ENCODE results near the gene SRPK3.

SRPK3 gene

DNA sequence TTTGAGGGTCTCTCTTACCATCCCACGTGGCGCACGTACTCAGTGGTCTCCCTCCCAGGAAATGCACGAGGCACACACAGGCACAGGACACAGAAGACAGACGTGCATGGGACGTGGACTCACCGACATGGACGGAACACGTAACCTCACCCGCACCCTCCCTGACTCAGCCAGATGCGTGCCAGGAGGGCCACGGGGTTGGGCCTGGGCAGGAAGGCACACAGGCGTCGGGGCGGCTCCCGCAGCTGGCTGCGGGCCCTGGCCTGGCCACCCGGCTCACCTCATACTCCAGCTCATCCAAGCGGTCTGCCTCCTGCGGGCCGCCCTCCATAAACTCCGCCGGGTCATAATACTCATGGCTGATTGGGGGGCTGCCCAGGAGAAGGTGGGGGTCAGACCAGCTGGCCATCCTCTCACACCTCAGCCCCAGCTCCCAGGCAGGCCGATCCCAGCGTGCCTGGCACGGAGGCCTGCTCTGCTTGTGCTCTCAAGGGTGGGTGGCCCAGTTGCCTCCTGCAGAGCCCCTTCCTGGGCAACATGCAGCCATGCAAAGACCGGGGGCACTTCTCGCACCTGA lies 26.2 kb downstream of the SRPK3 start:
- Histone ChIP-seq H3K27ac (ENCODE audit: poor library complexity, severe bottlenecking) (no peak overlapping the region), H3K27me3 (ENCODE audit: insufficient read depth, poor library complexity, severe bottlenecking) (no peaks in the 10 kb centered on the region), H3K36me3 (ENCODE audit: low read depth) (no peaks in the 10 kb centered on the region), H3K4me1 (ENCODE audit: insufficient read depth, poor library complexity, severe bottlenecking) (no peaks in the 10 kb centered on the region), H3K4me3 (ENCODE audit: severe bottlenecking) (no peak overlapping the region), H3K9me3 (ENCODE audit: severe bottlenecking) (no peaks in the 10 kb centered on the region)
- no peak for DNase-seq (ENCODE audit: low spot score)
- TF ChIP-seq CTCF (IDR thresholded peaks at IDR 0.05; ENCODE audit: poor library complexity, severe bottlenecking): no peak
- ATAC-seq (ENCODE audit: low read depth): 0 out of 3 replicates have a peak, but pooled peaks have one; percentile 27

DNA sequence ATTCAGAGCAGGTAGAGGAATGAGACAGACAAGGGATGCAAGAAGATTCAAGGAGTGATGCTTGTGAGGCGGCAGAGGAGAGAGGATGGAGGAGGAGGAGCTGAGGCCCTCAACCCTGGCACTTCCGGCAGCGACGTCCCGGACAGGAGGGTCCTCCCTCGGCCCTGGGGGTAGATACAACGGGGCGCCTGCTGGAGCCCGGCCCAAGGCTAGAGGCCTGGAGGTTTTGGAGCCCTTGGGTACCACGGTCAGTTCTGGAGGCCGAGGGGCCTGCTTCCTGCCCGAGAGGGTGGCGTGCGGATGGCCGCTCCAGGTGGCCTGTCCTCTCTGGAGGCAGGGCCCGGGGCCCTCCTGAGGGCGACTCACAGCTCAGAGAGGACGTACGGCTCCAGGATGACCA lies 27.1 kb downstream of the SRPK3 start:
- no peaks in the 10 kb centered on the region for H3K9me3 ChIP-seq (ENCODE audit: severe bottlenecking)
- H3K4me3 ChIP-seq (ENCODE audit: severe bottlenecking): no peak overlapping the region
- no peak for DNase-seq (ENCODE audit: low spot score)
- no peaks in the 10 kb centered on the region for H3K36me3 ChIP-seq (ENCODE audit: low read depth)
- no peaks in the 10 kb centered on the region for H3K4me1 ChIP-seq (ENCODE audit: insufficient read depth, poor library complexity, severe bottlenecking)
- ATAC-seq (ENCODE audit: low read depth): no peak
- H3K27me3 ChIP-seq (ENCODE audit: insufficient read depth, poor library complexity, severe bottlenecking): no peaks in the 10 kb centered on the region
- TF ChIP-seq CTCF (IDR thresholded peaks at IDR 0.05; ENCODE audit: poor library complexity, severe bottlenecking): no peak
- H3K27ac ChIP-seq (ENCODE audit: poor library complexity, severe bottlenecking): no peak overlapping the region

DNA sequence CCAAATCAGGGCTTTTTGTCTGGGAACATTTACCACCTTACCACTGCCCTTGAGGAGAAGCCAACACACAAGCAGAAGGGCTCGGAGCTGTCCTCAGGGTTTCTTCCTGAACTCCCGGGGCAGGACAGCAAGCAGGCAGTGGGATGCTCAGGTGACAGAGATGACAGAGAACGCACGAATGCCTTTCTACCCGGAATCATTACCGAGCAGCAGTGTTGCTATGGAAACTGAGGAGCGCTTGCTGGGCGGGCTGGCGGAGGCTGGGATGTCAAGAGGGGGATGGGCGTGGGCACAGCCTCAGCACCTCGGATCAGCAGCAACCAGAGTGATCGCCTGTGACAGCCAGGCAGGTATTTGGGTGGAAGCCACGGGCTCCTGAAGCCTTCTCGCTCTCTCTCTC lies 31.4 kb downstream of the SRPK3 start:
- ATAC-seq (ENCODE audit: low read depth): no peak
- H3K9me3 ChIP-seq (ENCODE audit: severe bottlenecking): no peaks in the 10 kb centered on the region

GRCh38 chrX:153813161-153813560 lies 32.3 kb downstream of the SRPK3 start:
- no peak overlapping the region for H3K27ac ChIP-seq (ENCODE audit: poor library complexity, severe bottlenecking)
- DNase-seq (ENCODE audit: low spot score): no peak
- no peaks in the 10 kb centered on the region for H3K36me3 ChIP-seq (ENCODE audit: low read depth)
- no peaks in the 10 kb centered on the region for H3K4me1 ChIP-seq (ENCODE audit: insufficient read depth, poor library complexity, severe bottlenecking)
- no peaks in the 10 kb centered on the region for H3K9me3 ChIP-seq (ENCODE audit: severe bottlenecking)
- TF ChIP-seq CTCF (IDR thresholded peaks at IDR 0.05; ENCODE audit: poor library complexity, severe bottlenecking): no peak
- no peak overlapping the region for H3K4me3 ChIP-seq (ENCODE audit: severe bottlenecking)
- no peaks in the 10 kb centered on the region for H3K27me3 ChIP-seq (ENCODE audit: insufficient read depth, poor library complexity, severe bottlenecking)
- no peak for ATAC-seq (ENCODE audit: low read depth)

More for the DNA sequence above, 31.4 kb downstream of the SRPK3 start:
- no peak overlapping the region for H3K4me3 ChIP-seq (ENCODE audit: severe bottlenecking)
- no peak for DNase-seq (ENCODE audit: low spot score)
- no peaks in the 10 kb centered on the region for H3K36me3 ChIP-seq (ENCODE audit: low read depth)
- TF ChIP-seq CTCF (IDR thresholded peaks at IDR 0.05; ENCODE audit: poor library complexity, severe bottlenecking): no peak
- no peaks in the 10 kb centered on the region for H3K27me3 ChIP-seq (ENCODE audit: insufficient read depth, poor library complexity, severe bottlenecking)
- no peaks in the 10 kb centered on the region for H3K4me1 ChIP-seq (ENCODE audit: insufficient read depth, poor library complexity, severe bottlenecking)
- no peak overlapping the region for H3K27ac ChIP-seq (ENCODE audit: poor library complexity, severe bottlenecking)

GRCh38 chrX:153814591-153815315 lies 33.9 kb downstream of the SRPK3 start:
- Histone ChIP-seq H3K27me3 (ENCODE audit: insufficient read depth, poor library complexity, severe bottlenecking) (no peaks in the 10 kb centered on the region), H3K4me1 (ENCODE audit: insufficient read depth, poor library complexity, severe bottlenecking) (no peaks in the 10 kb centered on the region), H3K27ac (ENCODE audit: poor library complexity, severe bottlenecking) (no peak overlapping the region), H3K9me3 (ENCODE audit: severe bottlenecking) (no peaks in the 10 kb centered on the region), H3K36me3 (ENCODE audit: low read depth) (no peaks in the 10 kb centered on the region), H3K4me3 (ENCODE audit: severe bottlenecking) (no peak overlapping the region)
- TF ChIP-seq CTCF (IDR thresholded peaks at IDR 0.05; ENCODE audit: poor library complexity, severe bottlenecking): no peak
- DNase-seq (ENCODE audit: low spot score) (no peak), ATAC-seq (ENCODE audit: low read depth) (no peak)

Data from RWPE2 (cell line).